Retina (tissue), 1 donor: Measurements from ENCODE around the gene XRCC6.
A peak's percentile ranks its signal among the peaks of the same experiment; 100 is the strongest.
"Not testable (repeated sequence)": the region's sequence is repeated elsewhere in the genome, so short reads cannot be mapped to it uniquely, and the experiment has no call there.

Source experiments
- DNase-seq: peaks from one replicate; pipeline ENCODE4 v3.0.0-alpha.2; 2016

XRCC6 gene

DNA sequence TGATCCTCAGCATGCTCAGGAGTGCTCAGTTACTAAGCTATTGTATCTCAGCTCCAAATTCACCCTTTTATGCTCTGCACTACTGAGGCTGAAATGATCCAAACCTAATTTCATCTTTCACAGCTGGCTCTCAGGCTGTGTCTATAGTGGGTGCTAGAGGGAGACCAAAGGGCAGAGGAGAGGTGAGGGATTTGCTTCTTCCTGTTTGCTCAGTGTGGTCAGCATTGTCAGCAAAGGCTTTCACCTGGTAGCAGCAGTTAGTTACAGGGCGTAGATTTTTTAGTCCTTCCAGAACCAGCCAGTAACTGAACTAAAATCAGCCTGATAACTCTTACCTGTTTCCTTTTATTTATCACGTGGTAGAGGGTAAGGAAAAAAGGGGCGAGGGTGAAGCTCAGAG is 33.2 kb downstream of the XRCC6 start:
- no peak for DNase-seq

DNA sequence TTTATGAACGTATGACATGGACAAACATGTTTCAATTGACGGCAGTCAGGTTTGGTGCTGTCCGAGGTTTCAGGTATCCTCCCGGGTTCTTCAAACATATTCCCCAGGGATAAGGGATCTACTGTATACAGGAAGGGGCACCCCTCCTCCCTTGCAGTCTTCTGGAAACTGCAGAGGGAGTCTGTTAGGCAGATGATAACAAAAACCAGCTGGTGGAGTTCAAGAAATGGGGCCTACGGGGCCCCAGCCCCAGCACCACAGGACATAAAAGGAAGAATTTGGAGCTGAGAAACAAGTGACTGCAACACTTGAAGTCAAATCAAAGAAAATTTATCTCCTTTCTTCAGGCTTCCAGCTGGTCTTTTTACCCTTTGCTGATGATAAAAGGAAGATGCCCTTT is 35.5 kb downstream of the XRCC6 start:
- DNase-seq: no peak

DNA sequence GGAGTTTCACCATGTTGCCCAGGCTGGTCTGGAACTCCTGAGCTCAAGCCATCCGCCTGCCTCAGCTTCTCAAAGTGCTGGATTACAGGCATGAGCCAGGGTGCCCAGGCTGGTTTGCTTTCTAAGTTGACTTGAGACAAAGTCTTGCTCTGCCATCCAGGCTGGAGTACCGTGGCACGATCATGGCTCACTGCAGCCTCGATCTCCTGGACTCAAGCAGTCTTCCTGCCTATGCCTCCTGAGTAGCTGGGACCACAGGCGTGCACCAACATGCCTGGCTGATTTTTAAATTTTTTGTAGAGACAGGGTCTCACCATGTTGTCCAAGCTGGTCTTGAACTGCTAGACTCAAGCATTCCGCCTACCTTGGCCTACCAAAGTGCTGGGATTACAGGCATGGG is 36.6 kb downstream of the XRCC6 start:
- DNase-seq: no peak

DNA sequence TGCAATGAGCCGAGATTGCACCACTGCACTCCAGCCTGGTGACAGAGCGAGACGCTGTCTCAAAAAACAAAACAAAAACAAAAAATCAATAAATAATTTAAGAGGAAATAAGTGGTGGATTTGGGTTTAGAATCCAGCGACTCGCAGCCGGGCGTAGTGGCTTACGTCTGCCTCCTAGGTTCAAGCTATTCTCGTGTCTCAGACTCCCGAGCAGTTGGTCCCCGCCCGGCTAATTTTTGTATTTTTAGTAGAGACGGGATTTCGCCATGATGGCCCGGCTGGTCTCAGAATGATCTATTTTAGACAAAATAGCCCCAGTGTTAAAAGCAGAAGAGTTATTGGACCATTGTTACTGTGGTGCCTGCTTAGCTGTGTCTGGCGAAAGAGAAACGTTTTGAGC is 37.8 kb downstream of the XRCC6 start:
- DNase-seq: no peak

DNA sequence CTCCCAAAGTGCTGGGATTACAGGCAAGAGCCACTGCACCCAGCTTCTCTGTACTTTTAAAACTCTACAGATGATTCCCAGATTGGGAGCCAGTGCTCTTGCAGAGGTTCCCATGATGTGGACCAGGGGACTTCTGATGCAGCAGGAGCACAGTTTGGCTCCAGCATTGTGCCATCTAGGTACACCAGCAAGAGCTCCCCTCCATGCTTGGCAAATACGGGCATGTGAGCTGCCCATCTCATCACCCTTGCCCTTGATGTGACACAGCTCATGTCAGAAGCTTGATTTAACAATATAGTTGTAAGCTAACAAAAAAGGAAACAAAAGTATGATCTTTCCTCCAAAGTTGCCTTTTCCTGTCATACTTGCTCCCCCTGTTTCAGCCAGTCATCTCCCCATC is 38.8 kb downstream of the XRCC6 start:
- no peak for DNase-seq

DNA sequence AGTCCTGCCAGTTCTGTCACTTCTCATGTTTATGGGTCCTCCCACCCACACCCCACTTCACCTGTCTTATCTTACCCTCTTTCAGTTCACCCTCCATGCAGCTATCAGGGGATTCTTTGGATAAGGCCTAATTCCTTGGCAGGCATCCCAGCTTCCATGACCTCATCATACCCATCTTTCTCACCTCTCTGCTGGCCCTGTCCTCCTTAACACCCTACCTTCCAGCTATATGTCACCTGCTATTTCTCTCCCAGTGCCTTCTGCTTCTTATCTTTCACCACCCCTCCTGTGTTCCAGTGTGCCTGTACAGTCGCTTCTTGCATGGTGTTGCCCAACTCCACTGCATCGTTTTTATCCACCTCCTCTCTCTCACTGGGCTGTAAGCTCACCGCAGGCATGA is 39.3 kb downstream of the XRCC6 start:
- no peak for DNase-seq

DNA sequence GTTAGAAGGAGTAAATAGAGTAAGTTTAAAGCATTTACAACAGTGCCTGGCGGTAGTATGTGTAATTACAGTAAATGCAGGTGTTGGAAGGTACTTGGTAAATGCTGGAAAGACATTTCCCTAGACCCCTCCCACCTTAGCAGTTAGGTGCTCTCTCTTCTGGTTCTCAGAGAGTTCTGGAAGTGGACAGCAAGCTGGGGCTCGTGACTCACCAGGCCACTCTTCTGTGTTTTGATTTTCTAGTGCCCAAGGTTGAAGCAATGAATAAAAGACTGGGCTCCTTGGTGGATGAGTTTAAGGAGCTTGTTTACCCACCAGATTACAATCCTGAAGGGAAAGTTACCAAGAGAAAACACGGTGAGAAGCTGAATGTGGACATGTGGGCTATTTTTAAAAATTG is 40.0 kb downstream of the XRCC6 start:
- DNase-seq: no peak

DNA sequence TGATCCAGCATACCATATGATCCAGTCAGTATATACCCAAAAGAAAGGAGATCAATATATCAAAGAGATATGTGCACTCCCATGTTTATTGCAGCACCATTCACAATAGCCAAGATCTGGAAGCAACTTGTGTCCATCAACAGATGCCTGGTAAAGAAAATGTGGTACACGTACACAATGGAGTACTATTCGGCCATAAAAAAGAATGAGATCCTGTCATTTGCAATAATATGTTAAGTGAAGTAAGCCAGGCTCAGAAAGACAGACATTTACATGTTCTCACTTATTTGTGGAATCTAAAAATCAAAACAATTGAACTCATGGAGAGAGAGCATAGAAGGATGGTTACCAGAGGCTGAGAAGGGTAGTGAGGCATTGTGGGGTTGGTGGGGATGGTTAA is 40.6 kb downstream of the XRCC6 start:
- DNase-seq: no peak

DNA sequence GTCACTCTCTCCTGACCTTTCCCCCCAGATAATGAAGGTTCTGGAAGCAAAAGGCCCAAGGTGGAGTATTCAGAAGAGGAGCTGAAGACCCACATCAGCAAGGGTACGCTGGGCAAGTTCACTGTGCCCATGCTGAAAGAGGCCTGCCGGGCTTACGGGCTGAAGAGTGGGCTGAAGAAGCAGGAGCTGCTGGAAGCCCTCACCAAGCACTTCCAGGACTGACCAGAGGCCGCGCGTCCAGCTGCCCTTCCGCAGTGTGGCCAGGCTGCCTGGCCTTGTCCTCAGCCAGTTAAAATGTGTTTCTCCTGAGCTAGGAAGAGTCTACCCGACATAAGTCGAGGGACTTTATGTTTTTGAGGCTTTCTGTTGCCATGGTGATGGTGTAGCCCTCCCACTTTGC is 42.5 kb downstream of the XRCC6 start:
- not testable (repeated sequence) for DNase-seq

DNA sequence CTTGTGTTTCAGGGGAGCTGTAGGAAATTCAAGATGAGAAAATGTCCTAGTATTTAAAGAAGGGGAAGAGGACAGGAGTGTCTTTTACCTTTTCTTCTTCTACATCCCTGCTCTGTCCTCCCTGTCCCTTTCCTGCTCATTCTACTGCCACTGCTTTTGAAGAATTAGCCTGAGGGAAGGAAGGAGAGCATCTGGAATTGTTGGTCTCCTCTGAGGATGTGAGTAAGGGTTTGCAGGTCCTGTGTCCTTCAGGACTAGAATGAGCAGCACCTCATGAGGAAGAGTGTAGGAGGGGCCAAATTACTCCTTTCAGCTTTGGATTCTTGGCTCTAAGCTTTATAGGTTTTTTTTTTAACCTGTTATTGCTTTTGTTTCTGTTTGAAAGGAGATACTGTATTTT is 43.4 kb downstream of the XRCC6 start:
- no peak for DNase-seq

DNA sequence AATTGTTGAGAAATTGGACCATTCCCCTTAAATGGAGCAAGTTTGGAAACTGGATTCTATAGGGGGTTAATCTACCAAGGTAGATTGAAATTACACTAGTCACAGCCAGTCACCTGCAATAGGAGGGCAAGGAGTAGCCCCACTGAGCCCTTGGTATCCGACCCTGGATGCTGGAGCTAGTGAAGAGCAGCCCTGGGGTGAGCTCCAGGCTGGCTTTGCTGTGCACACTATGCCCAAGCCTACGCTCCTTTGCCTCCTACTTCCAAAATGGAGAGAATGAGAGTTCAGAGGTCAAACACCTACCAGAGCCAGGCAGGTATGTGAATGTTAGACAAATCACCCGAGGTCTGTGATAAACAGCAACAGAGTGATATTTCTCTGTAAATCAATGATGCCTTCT is 43.9 kb downstream of the XRCC6 start:
- DNase-seq: no peak

DNA sequence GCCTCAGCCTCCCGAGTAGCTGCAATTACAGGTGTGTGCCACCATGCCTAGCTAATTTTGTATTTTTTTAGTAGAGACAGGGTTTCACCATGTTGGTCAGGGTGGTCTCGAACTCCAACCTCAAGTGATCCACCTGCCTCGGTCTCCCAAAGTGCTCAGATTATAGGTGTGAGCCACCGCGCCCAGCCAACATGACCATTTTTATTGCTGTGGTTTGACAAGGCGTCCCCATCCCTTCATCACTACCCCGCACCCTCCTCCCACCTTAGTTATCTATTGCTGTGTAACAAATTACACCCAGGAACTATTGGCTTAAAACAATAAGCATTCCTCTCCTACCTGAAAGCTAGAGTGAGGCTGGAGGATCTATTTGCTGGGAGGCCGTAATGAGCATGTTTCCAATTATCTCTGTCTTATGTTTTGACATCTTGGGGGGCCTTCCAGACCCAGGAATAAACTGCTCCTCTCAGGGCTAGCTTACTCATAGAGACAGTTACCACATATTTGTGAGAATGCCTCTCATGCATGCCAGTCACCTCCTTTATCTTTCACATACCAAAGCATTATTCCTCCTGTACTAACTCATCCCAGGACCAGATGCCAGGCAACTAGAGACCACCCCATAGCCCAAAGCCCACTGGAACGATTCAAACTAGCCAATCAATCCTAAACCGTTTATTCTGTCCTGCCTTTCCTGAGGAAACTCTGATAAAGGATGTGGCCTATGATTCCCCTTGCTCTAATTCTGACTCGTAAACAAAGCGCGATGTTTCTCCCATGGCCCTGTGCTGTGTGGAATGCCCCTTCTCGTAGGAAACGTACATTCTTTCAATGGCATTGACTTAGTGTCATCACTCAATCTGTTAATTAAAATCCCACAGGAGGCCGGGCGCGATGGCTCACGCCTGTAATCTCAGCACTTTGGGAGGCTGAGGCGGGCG is 48.1 kb downstream of the XRCC6 start:
- no peak for DNase-seq

DNA sequence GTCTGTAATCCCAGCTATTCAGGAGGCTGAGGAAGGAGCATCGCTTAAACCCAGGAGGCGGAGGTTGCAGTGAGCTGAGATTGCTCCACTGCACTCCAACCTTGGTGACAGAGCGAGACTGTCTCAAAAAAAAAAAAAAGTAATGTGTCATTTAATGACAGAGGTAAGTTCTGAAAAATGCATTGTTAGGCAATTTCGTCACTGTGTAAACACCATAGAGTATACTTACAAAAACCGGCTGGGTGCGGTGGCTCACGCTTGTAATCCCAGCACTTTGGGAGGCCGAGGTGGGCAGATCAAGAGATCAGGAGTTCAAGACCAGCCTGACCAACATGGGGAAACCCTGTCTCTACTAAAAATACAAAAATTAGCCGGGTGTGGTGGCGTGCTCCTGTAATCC is 51.0 kb downstream of the XRCC6 start:
- not testable (repeated sequence) for DNase-seq

DNA sequence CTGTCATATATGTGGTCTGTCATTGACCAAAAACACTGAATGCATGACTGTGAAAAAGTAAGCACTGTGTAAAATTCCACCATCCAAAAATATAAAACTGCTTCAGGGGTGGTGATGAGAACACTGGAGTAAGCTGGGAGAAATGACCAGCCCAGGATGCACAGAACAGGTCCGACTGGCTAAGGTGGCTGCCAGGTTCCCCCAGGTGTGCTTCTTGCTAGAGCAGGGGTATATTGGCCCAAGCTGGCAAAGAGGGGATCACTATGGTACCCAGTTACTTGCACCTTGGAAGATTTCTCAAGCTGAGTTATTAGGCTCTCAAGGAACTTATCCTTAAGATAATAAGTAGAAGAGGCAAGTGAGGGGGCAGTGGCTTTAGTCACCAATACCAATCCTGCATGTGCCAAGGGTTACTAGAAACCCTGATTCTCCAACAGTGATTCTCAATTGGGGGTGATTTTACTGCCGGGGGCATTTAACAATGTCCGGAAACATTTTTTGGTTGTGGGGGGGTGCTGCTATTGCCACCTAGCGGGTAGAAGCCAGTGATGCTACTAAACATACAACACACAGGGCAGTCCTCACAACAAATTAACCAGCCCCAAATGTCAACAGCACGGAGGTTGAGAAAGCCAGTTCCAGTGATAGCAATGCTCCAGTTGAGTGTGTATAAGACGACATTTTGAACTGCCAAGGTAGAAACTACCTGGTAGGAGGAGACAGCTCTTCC is 51.9 kb downstream of the XRCC6 start:
- DNase-seq: no peak

DNA sequence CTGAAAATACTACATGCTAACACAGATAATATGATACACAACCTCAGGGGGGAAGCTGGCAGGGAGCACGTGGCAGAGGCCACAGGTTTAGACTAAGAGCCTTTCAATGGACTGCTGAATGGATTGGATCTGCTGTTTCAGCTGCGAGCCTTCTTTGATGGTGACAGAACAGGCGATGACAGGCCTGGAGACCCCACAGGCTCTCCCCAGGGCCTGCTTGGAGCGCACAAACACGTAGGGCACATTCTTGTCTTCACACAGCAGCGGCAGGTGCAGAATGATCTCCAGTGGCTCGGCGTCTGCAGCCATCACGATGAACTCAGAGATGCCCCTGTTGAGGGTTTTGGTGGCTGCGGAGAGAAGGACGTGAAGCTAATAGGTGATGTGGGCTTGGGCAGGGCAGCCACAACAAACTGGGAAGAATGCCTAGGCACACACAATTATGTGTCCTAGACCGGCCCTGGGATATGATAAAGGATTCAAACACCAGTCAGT is 53.8 kb downstream of the XRCC6 start:
- DNase-seq: no peak

DNA sequence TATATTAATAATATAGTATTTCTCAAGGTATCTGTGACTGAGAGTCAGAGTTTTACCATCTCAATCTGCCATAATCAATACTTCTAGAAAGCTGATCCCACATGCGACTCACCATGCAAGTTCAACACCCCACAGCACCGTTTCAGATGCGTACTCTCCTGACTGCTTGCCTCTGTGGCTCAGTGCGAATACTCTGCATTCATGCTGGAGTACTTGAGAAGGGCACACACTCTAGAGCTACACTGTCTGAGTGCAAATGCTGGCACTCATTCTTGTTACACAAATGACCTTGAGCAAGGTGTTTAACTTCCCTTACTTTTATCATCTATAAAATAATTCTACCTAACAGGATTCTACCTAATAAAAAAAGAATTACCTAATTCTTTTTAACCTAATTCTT is 55.0 kb downstream of the XRCC6 start:
- no peak for DNase-seq

DNA sequence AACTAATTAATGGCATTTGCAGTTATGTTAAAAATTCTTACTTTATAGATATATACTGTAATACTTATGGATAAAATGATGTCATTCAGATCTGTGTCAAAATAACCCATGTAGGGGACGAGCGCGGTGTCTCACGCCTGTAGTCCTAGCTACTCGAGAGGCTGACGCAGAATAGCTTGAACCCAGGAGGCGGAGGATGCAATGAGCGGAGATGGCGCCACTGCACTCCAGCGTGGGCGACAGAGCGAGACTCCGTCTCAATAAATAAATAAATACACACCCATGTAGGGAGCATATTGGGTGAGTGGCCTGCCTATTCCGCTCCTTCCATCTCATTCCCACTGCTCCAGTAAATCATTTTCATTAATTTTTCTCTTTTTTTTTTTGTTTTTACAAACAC is 60.5 kb downstream of the XRCC6 start:
- peak; percentile 24 for DNase-seq

DNA sequence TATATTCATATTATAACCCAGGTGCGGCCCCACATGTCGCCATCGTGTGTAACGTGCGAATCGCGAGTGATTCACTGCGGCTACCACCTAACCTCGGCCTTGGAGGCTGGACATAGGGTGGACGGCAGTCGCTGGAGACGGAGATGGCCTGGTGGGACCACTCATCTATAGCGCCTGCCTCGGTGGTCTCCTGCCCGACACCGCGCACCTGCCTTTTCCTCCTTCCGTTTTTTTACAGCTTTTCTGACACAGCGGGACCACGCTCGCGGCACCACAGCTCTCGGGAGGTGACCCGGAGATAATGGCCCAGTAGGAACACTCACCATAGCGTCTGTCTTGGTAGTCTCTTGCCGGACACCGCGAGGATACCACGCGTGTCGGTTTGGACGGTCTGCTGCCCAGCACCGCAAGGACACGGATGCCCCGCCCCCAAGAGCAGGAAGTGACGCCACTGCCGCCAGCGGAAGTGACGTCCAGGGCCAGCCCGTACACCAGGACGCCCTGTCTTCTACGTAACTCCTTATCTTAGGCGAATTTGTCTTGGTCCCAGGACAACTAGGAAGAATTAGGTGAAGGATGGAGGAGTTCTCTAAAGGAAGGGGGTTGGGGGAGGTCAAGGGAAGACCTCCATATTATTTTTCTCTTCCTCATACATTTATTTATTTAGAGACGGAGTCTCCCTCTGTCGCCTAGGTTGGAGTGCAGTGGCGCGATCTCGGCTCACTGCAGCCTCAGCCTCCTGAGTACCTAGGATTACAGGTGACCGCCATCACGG is 61.1 kb downstream of the XRCC6 start:
- DNase-seq: peak; percentile 93

DNA sequence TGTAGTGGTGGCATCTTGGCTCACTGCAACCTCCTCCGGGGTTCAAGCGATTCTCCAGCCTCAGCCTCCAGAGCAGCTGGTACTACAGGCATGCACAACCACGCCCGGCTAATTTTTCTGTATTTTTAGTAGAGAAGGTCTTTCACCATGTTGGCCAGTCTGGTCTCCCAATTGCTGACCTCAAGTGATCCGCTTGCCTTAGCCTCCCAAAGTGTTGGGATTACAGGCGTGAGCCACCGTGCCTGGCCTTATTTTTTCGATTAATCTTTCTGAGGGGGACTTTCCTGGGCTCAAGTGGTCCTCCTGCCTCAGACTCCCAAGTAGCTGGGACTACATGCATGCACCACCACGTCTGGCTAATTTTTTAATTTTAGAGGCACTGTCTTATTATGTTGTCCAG is 62.0 kb downstream of the XRCC6 start:
- no peak for DNase-seq

DNA sequence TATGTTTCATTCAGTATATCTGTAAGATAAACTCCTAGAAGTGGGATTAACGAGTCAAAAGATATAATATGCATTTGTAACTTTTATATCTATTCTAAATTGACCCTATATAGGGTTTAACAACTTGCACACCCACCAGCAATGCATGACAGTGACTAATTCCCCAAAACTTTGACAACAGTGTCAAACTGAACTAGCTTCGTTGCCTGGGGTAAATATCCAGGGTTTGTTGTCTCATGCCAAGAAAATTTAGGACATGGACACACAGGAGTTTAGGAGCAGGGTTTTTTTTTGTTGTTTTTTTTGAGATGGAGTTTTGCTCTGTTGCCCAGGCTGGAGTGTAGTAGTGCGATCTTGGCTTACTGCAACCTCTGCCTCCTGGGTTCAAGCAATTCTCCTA is 62.5 kb downstream of the XRCC6 start:
- no peak for DNase-seq

DNA sequence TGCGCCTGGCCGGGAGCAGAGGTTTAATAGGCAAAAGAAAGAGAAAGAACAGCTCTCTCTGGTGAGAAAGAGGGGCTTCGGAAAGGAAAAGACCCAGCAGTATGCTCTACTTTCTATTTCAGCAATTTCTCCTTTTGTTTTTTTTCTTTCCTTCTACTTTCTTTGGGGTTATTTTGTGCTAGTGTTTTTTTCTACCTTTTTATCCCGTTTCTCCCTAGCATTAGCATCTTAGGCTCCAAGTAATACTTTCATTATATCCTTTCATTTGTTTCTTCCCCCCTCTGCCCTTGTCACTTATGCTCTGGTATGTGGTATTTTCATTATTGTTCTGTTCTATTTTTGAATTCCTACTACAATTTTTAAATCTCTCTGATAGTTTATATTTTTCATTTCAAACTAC is 63.1 kb downstream of the XRCC6 start:
- no peak for DNase-seq

DNA sequence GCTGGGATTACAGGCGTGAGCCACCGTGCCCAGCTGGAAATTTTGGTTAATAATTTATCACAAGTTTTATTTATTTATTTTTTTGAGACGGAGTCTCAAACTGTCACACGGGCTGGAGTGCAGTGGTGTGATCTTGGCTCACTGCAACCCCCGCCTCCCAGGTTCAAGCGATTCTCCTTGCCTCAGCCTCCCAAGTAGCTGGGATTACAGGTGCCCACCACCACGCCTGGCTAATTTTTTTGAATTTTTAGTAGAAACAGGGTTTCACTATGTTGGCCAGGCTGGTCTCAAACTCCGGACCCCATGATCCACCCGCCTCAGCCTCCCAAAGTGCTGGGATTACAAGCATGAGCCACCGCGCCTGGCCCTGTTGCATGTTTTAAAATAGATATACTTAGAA is 65.8 kb downstream of the XRCC6 start:
- not testable (repeated sequence) for DNase-seq

DNA sequence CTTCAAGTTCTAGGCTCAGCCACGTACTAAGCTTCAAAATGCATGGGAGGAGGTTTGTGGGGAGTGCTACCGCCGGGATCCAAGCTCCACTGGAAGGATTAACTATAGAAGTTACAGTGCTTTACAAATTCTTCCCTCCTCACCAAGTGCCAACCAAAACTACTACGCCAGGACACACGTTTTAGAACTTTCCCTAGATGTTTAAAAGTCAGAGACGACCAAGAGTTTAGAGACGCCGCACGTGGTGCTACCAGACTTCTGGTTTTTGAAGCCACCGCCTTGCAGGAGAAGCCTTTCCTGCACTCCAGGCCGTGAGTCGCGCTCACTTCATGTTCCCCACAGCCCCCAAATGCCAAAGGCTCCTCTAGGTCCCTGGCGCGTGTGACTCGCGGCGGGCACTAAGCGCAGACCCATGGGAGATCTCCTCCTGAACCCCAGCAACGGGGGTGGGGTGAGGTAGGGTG is 66.8 kb downstream of the XRCC6 start:
- DNase-seq: no peak
